ENCODE data around the gene FAM111B. TPM values are rescaled to one million over a fixed set of nuclear protein-coding genes. Genes with fewer than 3 reads are reported as not detected.

The FAM111B gene
- total and polyA plus RNA-seq, 2 of the 8 experiments (the other 6 are each of a cell fraction or from before 2014, with no cell fraction given), result 4.8 to 38.1 TPM

DNA sequence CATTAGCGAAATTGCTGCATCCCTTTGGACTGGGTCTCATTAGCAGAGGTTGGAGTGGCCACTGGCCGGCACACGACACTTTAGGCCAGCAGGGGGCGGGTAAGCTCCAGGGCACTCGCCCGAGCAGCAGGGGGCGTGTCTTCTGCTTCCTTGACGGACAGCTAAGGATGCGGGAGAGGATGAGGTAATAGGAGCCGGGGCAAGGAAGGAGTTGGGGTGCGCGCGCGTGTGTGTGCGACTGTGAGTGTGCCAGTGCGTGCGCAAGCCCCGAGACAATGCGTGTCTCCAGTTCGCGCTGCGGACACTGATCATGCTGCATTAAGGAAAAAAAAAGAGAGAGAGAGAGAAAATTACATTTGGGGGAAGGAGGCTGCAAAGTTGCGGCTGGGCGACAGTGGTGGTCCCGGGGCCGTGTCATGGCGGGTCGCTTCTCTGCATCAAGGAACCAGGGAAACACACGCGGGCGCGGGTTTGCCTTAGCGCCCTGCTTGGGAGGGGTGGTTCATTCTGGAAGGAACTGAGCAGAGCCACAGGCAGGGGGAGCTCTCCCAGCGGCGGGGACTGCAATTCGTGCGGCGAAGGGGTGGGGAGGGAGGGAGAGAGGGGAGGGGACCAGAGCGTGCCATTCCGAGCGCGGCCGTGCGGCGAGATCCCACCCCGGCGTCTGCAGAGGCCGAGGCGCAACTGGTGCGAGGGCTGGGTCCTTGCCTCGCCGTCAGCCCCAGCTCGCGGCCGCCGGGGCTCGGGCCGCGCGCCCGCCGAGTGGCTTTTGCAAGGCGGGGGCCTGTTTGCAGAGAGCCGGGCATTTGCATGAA is 64.7 kb downstream of the FAM111B start, which contains the start of gene DTX4 (continued):
- TF ChIP-seq BACH1 (IDR thresholded peaks at IDR 0.05; ENCODE audit: low read length) (no peak), JUN (IDR thresholded peaks at IDR 0.05; ENCODE audit: low read depth, low read length) (no peak; the same call in 1 of the 2 replicates), TCF12 (IDR thresholded peaks at IDR 0.05; ENCODE audit: low read depth, low read length) (no peak), POLR2A (IDR thresholded peaks at IDR 0.05; ENCODE audit: control extremely low read depth in 1 of 2, low read depth in 2 of 2, low read length in 2 of 2) (peak; percentile 63 to 72), POLR2AphosphoS5 (IDR thresholded peaks at IDR 0.05; ENCODE audit: low read depth, low read length) (peak; percentile 83), TAF7 (optimal IDR thresholded peaks at IDR 0.05; ENCODE audit: borderline replicate concordance, low read depth, low read length) (no peak), HDAC6 (IDR thresholded peaks at IDR 0.05; ENCODE audit: low read depth, low read length) (no peak), CBX8 (IDR thresholded peaks at IDR 0.05; ENCODE audit: borderline replicate concordance, low read depth, low read length) (no peak), TBP (IDR thresholded peaks at IDR 0.05; ENCODE audit: low read depth, low read length) (no peak; the same call in 1 of the 2 replicates), JUND (IDR thresholded peaks at IDR 0.05; ENCODE audit: low read length) (peak; percentile 69; the same call in 1 of the 2 replicates), SRF (IDR thresholded peaks at IDR 0.05; ENCODE audit: low read depth, low read length) (no peak), KDM5A (IDR thresholded peaks at IDR 0.05; ENCODE audit: low read length) (no peak), ATF3 (IDR thresholded peaks at IDR 0.05; ENCODE audit: insufficient read depth, low read depth, low read length) (peak; percentile 64), RFX5 (IDR thresholded peaks at IDR 0.05; ENCODE audit: borderline replicate concordance, low read depth, low read length) (no peak), SAP30 (IDR thresholded peaks at IDR 0.05; ENCODE audit: insufficient read depth, insufficient replicate concordance, low read length) (peak; percentile 73), SIN3A (conservative IDR thresholded peaks at IDR 0.05 in 1 of 2, IDR thresholded peaks at IDR 0.05 in 1 of 2; ENCODE audit: low read depth in 1 of 2, low read length in 2 of 2) (peak; percentile 61 to 64; a peak in 1 of 4 replicates), BCL11A (IDR thresholded peaks at IDR 0.05; ENCODE audit: low read depth in 2 of 2, low read length in 2 of 2) (no peak), GABPA (IDR thresholded peaks at IDR 0.05; ENCODE audit: borderline replicate concordance, insufficient read depth, low read length) (no peak), ZNF274 (IDR thresholded peaks at IDR 0.05; ENCODE audit: borderline replicate concordance, extremely low read depth, low read length) (no peak), ASH2L (IDR thresholded peaks at IDR 0.05; ENCODE audit: low read length) (peak; percentile 90), KDM4A (IDR thresholded peaks at IDR 0.05; ENCODE audit: low read depth, low read length, severe bottlenecking) (peak; percentile 84), RAD21 (IDR thresholded peaks at IDR 0.05 in 1 of 2, conservative IDR thresholded peaks at IDR 0.05 in 1 of 2; ENCODE audit: low read depth in 2 of 2, low read length in 2 of 2) (peak; percentile 91 to 93)
- TF ChIP-seq, protein P1, sequence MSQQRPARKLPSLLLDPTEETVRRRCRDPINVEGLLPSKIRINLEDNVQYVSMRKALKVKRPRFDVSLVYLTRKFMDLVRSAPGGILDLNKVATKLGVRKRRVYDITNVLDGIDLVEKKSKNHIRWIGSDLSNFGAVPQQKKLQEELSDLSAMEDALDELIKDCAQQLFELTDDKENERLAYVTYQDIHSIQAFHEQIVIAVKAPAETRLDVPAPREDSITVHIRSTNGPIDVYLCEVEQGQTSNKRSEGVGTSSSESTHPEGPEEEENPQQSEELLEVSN (IDR thresholded peaks at IDR 0.05), result peak; percentile 69
